Eye (tissue), 1 donor: ENCODE data around the gene PLP2.

Source experiments
- DNase-seq: peaks from one replicate; pipeline ENCODE4 v3.0.0-alpha.2; 2015

Gene PLP2

GRCh38 chrX:49212209-49212608 is 40.5 kb downstream of the PLP2 start:
- DNase-seq: no peak

- DNase-seq: no peak
Observed at GRCh38 chrX:49212861-49213260, 41.2 kb downstream of the PLP2 start.

- no peak for DNase-seq
Observed at GRCh38 chrX:49214416-49214815, 42.7 kb downstream of the PLP2 start.

GRCh38 chrX:49214996-49215526 is 43.4 kb downstream of the PLP2 start:
- no peak for DNase-seq

GRCh38 chrX:49220100-49220499 is 48.4 kb downstream of the PLP2 start:
- DNase-seq: no peak

- no peak for DNase-seq
Observed at GRCh38 chrX:49221868-49222267, 50.2 kb downstream of the PLP2 start.
